OCI-LY7 (cell line): ENCODE results near the gene PRDM7. TPM values are rescaled to one million over a fixed set of nuclear protein-coding genes. Genes with fewer than 3 reads are reported as not detected.

Experiments used
- BruUV-seq: library from RNA; stranded (reverse); fragments of 400-500 nt; replicated peaks from 2 replicates; lab custom pipeline; 2021; lab: Mats Ljungman, UMichigan
- CTCF ChIA-PET: fragments of 300-600 bp; sonication (Branson Sonifier 250); formaldehyde crosslinking; loops from one replicate; lab custom pipeline; 2022; ENCODE audit warnings: antibody characterized with exemption; ENCODE audit not compliant: unreplicated experiment; lab: Charles Lee
- POLR2A ChIA-PET: fragments of 300-600 bp; sonication (Branson Sonifier 250); formaldehyde crosslinking; loops from one replicate; lab custom pipeline; 2022; ENCODE audit warnings: antibody characterized with exemption; lab: Charles Lee
- DNase-seq: peaks from one replicate; pipeline ENCODE4 v3.0.0-alpha.2; 2015; ENCODE audit warnings: low spot score
- H2AFZ ChIP-seq: fragments of 200-600 bp; sonication (generic), shearing (Covaris generic); 2 replicates; pipeline ENCODE4 v1.6.1; 2014; ENCODE audit warnings: mild to moderate bottlenecking, antibody characterized with exemption, low read length, moderate library complexity
- H3K27ac ChIP-seq: fragments of 200-600 bp; sonication (generic); 2 replicates; pipeline ENCODE4 v1.5.1; 2014; ENCODE audit warnings: mixed run types, low read depth, mild to moderate bottlenecking, moderate library complexity, low read length, inconsistent platforms; ENCODE audit not compliant: poor library complexity, severe bottlenecking
- H3K36me3 ChIP-seq: fragments of 200-600 bp; sonication (generic); 2 replicates; pipeline ENCODE4 v1.6.1; 2014; ENCODE audit warnings: mild to moderate bottlenecking, antibody characterized with exemption, low read length, moderate library complexity, mixed read lengths; ENCODE audit not compliant: insufficient read depth
- H3K4me1 ChIP-seq: fragments of 200-600 bp; sonication (generic); 2 replicates; pipeline ENCODE4 v1.5.1; 2014; ENCODE audit warnings: mild to moderate bottlenecking, low read length; ENCODE audit not compliant: insufficient read depth, poor library complexity, severe bottlenecking
- H3K4me2 ChIP-seq: fragments of 200-600 bp; sonication (generic); 2 replicates; pipeline ENCODE4 v1.6.1; 2014; ENCODE audit warnings: mild to moderate bottlenecking, low read length
- H3K4me3 ChIP-seq: fragments of 200-600 bp; sonication (generic); 2 replicates; pipeline ENCODE4 v1.5.1; 2014; ENCODE audit warnings: mild to moderate bottlenecking, low read depth, low read length; ENCODE audit not compliant: poor library complexity, severe bottlenecking
- H3K79me2 ChIP-seq: fragments of 200-600 bp; sonication (generic); 2 replicates; pipeline ENCODE4 v1.6.1; 2016; ENCODE audit warnings: low read depth, mild to moderate bottlenecking, low read length, moderate library complexity, mixed read lengths; ENCODE audit not compliant: insufficient read depth
- H3K9me2 ChIP-seq: fragments of 200-600 bp; sonication (generic); 2 replicates; pipeline ENCODE4 v1.6.1; 2016; ENCODE audit warnings: mild to moderate bottlenecking, low read length, mixed read lengths; ENCODE audit not compliant: insufficient read depth
- H3K9me3 ChIP-seq: fragments of 200-600 bp; sonication (generic); 2 replicates; pipeline ENCODE4 v1.6.1; 2014; ENCODE audit warnings: mild to moderate bottlenecking, mixed run types, low read length, mixed read lengths
- H4K20me1 ChIP-seq: fragments of 200-600 bp; sonication (generic); 2 replicates; pipeline ENCODE4 v1.6.1; 2014; ENCODE audit warnings: mild to moderate bottlenecking, antibody characterized with exemption, low read length, moderate library complexity, mixed read lengths; ENCODE audit not compliant: insufficient read depth
- CTCF ChIP-seq: fragments of 200-600 bp; sonication (generic); conservative IDR thresholded peaks from 2 replicates; pipeline ENCODE4 v1.5.1; 2014; ENCODE audit warnings: mild to moderate bottlenecking, antibody characterized with exemption, low read length, moderate library complexity, mixed read lengths
- EZH2phosphoT487 ChIP-seq: fragments of 200-600 bp; sonication (generic); IDR thresholded peaks from 2 replicates; pipeline ENCODE4 v1.6.1; 2018; ENCODE audit warnings: low read depth, borderline replicate concordance, mild to moderate bottlenecking, mixed run types, antibody characterized with exemption, low read length, moderate library complexity, mixed read lengths
- intact Hi-C: fragments of 100-400 bp; cut with micrococcal nuclease; formaldehyde crosslinking; loops from one replicate; pipeline ENCODE4 v1.10.0; 2022; ENCODE audit not compliant: unreplicated experiment
- total RNA-seq, 2 experiments: library from RNA; depleted of rRNA in 1 of 2; stranded (reverse); fragments of >200 nt in 1 of 2; shearing (Covaris generic) in 1 of 2; gene quantifications; 2 replicates each; pipeline ENCODE4 v1.2.3, GENCODE V29; 2014 to 2022

PRDM7 gene
- total RNA-seq, 2 experiments from 2014 or later = not detected

GRCh38 chr16:90040152-90041023, 36.7 kb downstream of the PRDM7 start:
- Histone ChIP-seq H3K27ac (no peak overlapping the region), H2AFZ (no peak overlapping the region), H3K9me2 (no peaks in the 10 kb centered on the region), H3K4me2 (no peak overlapping the region), H4K20me1 (no peaks in the 10 kb centered on the region), H3K79me2 (no peaks in the 10 kb centered on the region), H3K4me3 (no peak overlapping the region), H3K9me3 (no peaks in the 10 kb centered on the region), H3K4me1 (no peaks in the 10 kb centered on the region), H3K36me3 (no peaks in the 10 kb centered on the region)
- TF ChIP-seq EZH2phosphoT487 (no peak), CTCF (no peak)
- ChIA-PET POLR2A (no interaction called here), CTCF (no interaction called here)
- BruUV-seq = no TSS peak
- intact Hi-C loops = no loop called here
- DNase-seq = no peak

- H3K36me3 ChIP-seq = peaks cover 5% of the 10 kb centered on the region; the same call in 1 of the 2 replicates
- no peak overlapping the region for H3K4me2 ChIP-seq
- no peak overlapping the region for H2AFZ ChIP-seq
- H3K9me2 ChIP-seq = no peaks in the 10 kb centered on the region
- H4K20me1 ChIP-seq = no peaks in the 10 kb centered on the region
- H3K27ac ChIP-seq = no peak overlapping the region
- BruUV-seq = no TSS peak
- CTCF ChIA-PET = no interaction called here
- H3K4me1 ChIP-seq = no peaks in the 10 kb centered on the region
- TF ChIP-seq CTCF = no peak
- no peak for TF ChIP-seq EZH2phosphoT487
- no peak for DNase-seq
- H3K4me3 ChIP-seq = no peak overlapping the region
- no peaks in the 10 kb centered on the region for H3K9me3 ChIP-seq
- POLR2A ChIA-PET = no interaction called here
- intact Hi-C loops = no loop called here
- no peaks in the 10 kb centered on the region for H3K79me2 ChIP-seq
Observed at GRCh38 chr16:90037276-90037675, 39.9 kb downstream of the PRDM7 start.

- no TSS peak for BruUV-seq
- intact Hi-C loops = no loop called here
- peaks cover 12% of the 10 kb centered on the region for H3K36me3 ChIP-seq
Observed at GRCh38 chr16:90035902-90036301, 41.2 kb downstream of the PRDM7 start.

More at GRCh38 chr16:90035902-90036301, 41.2 kb downstream of the PRDM7 start:
- TF ChIP-seq CTCF (no peak), EZH2phosphoT487 (no peak)
- POLR2A ChIA-PET = no interaction called here
- Histone ChIP-seq H4K20me1 (no peaks in the 10 kb centered on the region), H3K9me2 (no peaks in the 10 kb centered on the region), H3K27ac (no peak overlapping the region), H3K4me1 (no peaks in the 10 kb centered on the region), H3K9me3 (0 out of 2 replicates have a peak, but pooled peaks cover 4% of the 10 kb centered on the region), H2AFZ (no peak overlapping the region), H3K4me3 (no peak overlapping the region), H3K4me2 (no peak overlapping the region), H3K79me2 (no peaks in the 10 kb centered on the region)
- DNase-seq = no peak
- CTCF ChIA-PET = no interaction called here
